ENCODE measurements around the gene PDGFB. TPM values are rescaled to one million over a fixed set of nuclear protein-coding genes. Genes with fewer than 3 reads are reported as not detected.

Gene PDGFB
- total RNA-seq, 3 donors from 2014 or later (not counting 1 experiment from before 2014, with no cell fraction given): 0.28 to 1.2 (median 0.31) TPM

DNA sequence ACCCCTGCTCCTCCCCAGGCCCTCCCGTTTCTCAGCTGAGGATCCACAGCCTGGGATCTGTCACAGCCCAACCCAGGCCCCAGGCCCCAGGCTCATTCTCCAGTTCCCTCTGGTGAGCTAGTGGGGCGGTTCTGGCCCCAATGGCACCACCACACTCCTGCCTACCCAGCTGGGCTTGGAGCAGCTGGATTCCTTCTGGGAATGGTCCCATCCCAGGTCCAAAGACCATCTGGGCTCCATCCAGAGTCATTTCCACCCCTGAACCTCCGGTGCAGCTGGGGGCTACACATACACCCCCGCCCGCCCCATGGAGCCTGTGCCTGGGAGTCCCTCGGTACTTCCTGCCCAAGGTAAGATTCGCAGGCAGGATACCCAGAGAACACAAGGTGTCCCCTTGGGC, 35.5 kb upstream of the PDGFB start:
- no peaks in the 10 kb centered on the region for H3K36me3 Mint-ChIP-seq
- H3K4me1 Mint-ChIP-seq: peaks cover 0 to 6% of the 10 kb centered on the region in 2 donors
- TF ChIP-seq, protein P1, sequence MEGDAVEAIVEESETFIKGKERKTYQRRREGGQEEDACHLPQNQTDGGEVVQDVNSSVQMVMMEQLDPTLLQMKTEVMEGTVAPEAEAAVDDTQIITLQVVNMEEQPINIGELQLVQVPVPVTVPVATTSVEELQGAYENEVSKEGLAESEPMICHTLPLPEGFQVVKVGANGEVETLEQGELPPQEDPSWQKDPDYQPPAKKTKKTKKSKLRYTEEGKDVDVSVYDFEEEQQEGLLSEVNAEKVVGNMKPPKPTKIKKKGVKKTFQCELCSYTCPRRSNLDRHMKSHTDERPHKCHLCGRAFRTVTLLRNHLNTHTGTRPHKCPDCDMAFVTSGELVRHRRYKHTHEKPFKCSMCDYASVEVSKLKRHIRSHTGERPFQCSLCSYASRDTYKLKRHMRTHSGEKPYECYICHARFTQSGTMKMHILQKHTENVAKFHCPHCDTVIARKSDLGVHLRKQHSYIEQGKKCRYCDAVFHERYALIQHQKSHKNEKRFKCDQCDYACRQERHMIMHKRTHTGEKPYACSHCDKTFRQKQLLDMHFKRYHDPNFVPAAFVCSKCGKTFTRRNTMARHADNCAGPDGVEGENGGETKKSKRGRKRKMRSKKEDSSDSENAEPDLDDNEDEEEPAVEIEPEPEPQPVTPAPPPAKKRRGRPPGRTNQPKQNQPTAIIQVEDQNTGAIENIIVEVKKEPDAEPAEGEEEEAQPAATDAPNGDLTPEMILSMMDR (IDR thresholded peaks at IDR 0.05): no peak
- Histone ChIP-seq H3K4me1 (ENCODE audit: control insufficient read depth, insufficient read depth, low read length) (peaks cover 21% of the 10 kb centered on the region), H3K27me3 (ENCODE audit: control insufficient read depth, insufficient read depth, low read length) (no peaks in the 10 kb centered on the region), H3K9me3 (ENCODE audit: control insufficient read depth, insufficient read depth, low read length) (peaks cover 11% of the 10 kb centered on the region), H3K27ac (ENCODE audit: low read length) (no peak overlapping the region), H3K4me3 (ENCODE audit: low read length) (no peak overlapping the region), H3K36me3 (ENCODE audit: control insufficient read depth, insufficient read depth, low read length) (no peaks in the 10 kb centered on the region)
- no peak overlapping the region for H3K27ac Mint-ChIP-seq
- DNase-seq (no peak), ATAC-seq (no peak)
- 87% methylated on average over 7 of the region's 7 CpGs for WGBS (ENCODE audit: insufficient coverage)
- no peak overlapping the region for H3K4me3 Mint-ChIP-seq
- no peaks in the 10 kb centered on the region for H3K9me3 Mint-ChIP-seq
- intact Hi-C loops (cut with micrococcal nuclease): no loop called here
- H3K27me3 Mint-ChIP-seq (ENCODE audit: low read depth in 2 of 2): peaks cover 0 to 22% of the 10 kb centered on the region in 2 donors

DNA sequence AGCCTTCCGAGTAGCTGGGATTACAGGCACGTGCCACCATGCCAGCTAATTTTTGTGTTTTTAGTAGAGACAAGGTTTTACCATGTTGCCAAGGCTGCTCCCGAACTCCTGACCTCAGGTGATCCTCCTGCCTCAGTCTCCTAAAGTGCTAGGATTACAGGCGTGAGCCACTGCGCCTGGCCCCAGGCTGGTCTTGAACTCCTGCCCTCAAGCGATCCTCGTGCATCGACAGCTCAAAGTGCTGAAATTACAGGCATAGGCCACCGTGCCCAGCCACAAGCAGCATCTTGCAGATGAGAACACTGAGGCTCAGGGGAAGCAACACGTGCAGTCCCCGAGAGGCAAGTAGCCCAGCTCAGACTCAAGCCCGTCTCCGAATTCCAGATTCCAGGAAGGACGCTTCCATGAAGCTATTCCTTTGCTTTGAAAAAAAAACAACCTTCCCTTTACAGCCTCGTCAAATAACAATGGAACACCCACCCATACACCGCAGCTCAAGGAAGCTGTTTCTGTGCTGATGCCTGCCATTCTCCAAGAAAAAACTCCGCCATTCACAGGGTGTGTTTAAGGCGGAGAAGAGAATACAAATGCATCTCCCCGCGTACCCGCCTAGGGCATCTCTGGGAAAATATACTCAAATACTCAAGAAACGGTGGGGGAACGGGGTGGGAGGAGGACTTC, 34.5 kb upstream of the PDGFB start:
- intact Hi-C loops (cut with micrococcal nuclease): loop anchor here (5.0 kb wide), 1 partner anchor 42 kb away; no protein-coding TSS in a partner anchor
- ATAC-seq (no peak), DNase-seq (no peak)
- Histone ChIP-seq H3K27me3 (ENCODE audit: control insufficient read depth, insufficient read depth, low read length) (no peaks in the 10 kb centered on the region), H3K36me3 (ENCODE audit: control insufficient read depth, insufficient read depth, low read length) (no peaks in the 10 kb centered on the region), H3K4me1 (ENCODE audit: control insufficient read depth, insufficient read depth, low read length) (peaks cover 21% of the 10 kb centered on the region), H3K4me3 (ENCODE audit: low read length) (no peak overlapping the region), H3K9me3 (ENCODE audit: control insufficient read depth, insufficient read depth, low read length) (peaks cover 3% of the 10 kb centered on the region), H3K27ac (ENCODE audit: low read length) (no peak overlapping the region)
- 38% methylated on average over 23 of the region's 23 CpGs for WGBS (ENCODE audit: insufficient coverage)
- H3K4me3 Mint-ChIP-seq: no peak overlapping the region
- H3K36me3 Mint-ChIP-seq: no peaks in the 10 kb centered on the region
- peaks cover 0 to 22% of the 10 kb centered on the region in 2 donors for H3K27me3 Mint-ChIP-seq (ENCODE audit: low read depth in 2 of 2)
- no peaks in the 10 kb centered on the region for H3K9me3 Mint-ChIP-seq
- peaks cover 0 to 6% of the 10 kb centered on the region in 2 donors for H3K4me1 Mint-ChIP-seq
- TF ChIP-seq, protein P1 (IDR thresholded peaks at IDR 0.05): no peak
- H3K27ac Mint-ChIP-seq: no peak overlapping the region

DNA sequence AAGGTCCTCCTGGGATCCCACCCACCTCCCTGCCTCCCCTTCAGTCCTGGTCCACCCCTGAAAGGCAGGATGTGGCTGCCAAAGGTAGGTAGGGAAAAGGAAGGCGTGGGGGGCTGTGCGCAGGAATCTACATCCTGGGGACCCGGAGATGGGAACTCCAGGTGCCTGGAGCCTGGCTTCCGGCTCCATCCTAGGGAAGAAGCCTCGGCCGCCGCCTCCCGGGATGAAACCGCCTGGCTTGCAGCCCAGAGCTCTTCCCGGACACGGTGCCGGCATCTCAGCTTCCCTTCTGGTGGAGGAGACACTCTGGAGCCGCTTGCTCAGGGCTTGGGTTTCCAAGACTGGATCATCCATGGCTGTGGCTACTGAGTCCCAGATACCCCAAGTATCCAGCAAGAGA, 33.3 kb upstream of the PDGFB start:
- DNase-seq: no peak
- H3K4me1 Mint-ChIP-seq: peaks cover 0 to 6% of the 10 kb centered on the region in 2 donors
- Histone ChIP-seq H3K27me3 (ENCODE audit: control insufficient read depth, insufficient read depth, low read length) (no peaks in the 10 kb centered on the region), H3K27ac (ENCODE audit: low read length) (no peak overlapping the region), H3K9me3 (ENCODE audit: control insufficient read depth, insufficient read depth, low read length) (peaks cover 3% of the 10 kb centered on the region), H3K4me1 (ENCODE audit: control insufficient read depth, insufficient read depth, low read length) (peaks cover 17% of the 10 kb centered on the region), H3K36me3 (ENCODE audit: control insufficient read depth, insufficient read depth, low read length) (no peaks in the 10 kb centered on the region), H3K4me3 (ENCODE audit: low read length) (no peak overlapping the region)
- ATAC-seq: no peak
- no peak overlapping the region for H3K27ac Mint-ChIP-seq
- intact Hi-C loops (cut with micrococcal nuclease): loop anchor here (5.0 kb wide), 1 partner anchor 41 kb away; no protein-coding TSS in a partner anchor
- 59% methylated on average over 13 of the region's 13 CpGs for WGBS (ENCODE audit: insufficient coverage)
- no peaks in the 10 kb centered on the region for H3K36me3 Mint-ChIP-seq
- H3K27me3 Mint-ChIP-seq (ENCODE audit: low read depth in 2 of 2): peaks cover 0 to 22% of the 10 kb centered on the region in 2 donors
- no peak overlapping the region for H3K4me3 Mint-ChIP-seq
- TF ChIP-seq, protein P1 (IDR thresholded peaks at IDR 0.05): no peak
- no peaks in the 10 kb centered on the region for H3K9me3 Mint-ChIP-seq
